KG1 (cell line): ENCODE results near the gene ZNF579.
"Not testable (repeated sequence)": the region's sequence is repeated elsewhere in the genome, so short reads cannot be mapped to it uniquely, and the experiment has no call there.

ENCODE experiments used
- DNase-seq: peaks from one replicate; lab custom pipeline; 2025; lab: John Stamatoyannopoulos, UW

Gene ZNF579

DNA sequence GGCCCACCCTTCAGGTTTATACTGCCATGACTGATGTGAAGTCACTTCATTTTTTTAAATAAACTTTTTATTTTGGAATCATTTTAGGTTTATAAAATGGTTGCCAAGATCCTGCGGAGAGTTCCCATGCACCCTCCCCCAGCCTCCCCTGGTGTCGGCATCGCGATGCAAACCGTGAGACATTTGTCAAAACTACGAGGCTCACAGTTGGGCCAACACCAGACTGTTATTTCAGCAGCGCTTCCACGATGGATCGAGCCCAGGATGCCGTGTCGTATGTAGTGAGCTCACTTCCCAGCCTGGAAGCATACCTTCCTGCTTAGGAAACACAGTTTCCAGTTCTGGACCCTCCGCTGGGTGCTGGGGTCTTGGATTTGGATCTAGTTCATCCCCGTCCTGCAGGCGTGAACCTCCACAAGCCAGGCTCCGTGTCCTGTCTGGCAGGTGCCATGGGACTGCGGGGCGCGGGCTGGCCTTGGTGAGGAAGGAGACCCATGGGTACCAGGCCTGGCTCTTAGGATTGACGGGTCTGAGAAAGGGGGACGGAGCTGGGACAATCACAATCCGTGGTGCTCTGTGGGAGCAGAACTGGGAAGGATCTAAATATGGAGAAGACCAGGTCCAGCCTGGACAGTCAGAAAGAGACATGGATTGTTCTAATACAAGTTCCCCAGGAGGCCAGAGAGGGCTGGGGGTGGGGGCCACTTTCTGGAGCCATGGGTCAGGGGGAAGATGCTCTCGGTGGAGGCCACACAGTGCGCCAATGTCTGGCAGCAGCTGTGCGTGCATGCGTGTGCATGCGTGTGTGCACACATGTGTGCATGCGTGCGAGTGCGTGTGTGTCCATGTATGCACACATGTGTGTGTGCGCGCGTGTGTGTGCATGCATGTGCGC, 41.3 kb downstream of the ZNF579 start:
- no peak for DNase-seq

DNA sequence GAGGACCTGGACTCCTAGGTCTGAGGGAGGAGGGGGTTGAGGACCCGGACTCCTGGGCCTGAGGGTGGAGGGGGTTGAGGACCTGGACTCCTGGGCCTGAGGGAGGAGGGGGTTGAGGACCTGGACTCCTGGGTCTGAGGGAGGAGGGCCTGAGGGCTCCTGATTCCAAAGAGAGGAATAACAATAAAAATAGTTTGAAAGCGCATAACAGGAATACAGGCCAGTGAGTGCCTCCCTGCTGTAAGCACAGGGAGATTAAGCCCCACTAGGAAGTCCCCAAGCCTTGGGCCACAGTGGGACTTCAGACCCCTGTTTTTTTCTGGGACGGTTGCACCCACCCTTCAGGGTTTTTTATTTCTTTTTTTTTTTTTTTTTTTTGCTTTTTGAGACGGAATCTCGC, 42.5 kb downstream of the ZNF579 start:
- DNase-seq = no peak

DNA sequence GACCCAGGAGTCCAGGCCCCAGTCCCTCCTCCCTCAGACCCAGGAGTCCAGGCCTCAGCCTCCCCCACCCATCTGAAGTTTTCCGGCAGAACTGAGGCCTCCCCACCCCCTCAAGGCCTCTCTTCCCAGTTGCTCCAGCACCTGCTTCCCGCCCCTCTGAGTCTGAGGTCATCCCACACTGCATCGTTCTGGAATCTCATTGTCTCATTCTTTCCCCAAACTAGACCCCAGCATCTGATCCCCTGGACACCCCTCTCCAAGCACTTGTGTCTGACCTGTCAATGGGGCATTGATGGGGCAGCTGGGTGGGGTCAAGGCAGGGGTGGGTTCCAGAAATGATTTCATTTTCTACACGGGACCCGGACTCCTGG, 42.9 kb downstream of the ZNF579 start:
- DNase-seq = no peak

- DNase-seq = no peak
Measured at GRCh38 chr19:55536951-55537740, 43.5 kb downstream of the ZNF579 start, which contains the start of gene SBK2. TSS of gene SBK2 (minus strand) at chr19:55537133. CDS start at chr19:55536294, 839 bp downstream.

DNA sequence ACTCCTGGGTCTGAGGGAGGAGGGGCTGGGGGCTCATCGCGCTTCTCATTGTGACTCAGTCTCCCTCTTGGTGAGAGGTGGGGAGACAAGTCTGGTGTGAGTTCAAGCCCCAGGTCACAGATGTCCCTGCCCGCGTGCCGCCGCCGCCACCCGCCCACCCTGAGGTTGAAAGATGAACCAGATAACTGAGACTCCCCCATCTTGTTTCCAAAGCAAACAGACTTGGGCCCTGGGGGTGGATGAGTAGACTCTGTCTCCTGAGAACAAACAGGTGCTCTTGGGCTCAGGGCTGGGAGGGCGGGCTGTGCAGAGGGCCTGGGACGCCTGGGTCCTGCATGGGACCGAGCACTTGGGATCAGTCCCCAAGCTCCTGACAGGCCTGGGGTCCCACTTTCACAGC, 44.3 kb downstream of the ZNF579 start:
- no peak for DNase-seq

DNA sequence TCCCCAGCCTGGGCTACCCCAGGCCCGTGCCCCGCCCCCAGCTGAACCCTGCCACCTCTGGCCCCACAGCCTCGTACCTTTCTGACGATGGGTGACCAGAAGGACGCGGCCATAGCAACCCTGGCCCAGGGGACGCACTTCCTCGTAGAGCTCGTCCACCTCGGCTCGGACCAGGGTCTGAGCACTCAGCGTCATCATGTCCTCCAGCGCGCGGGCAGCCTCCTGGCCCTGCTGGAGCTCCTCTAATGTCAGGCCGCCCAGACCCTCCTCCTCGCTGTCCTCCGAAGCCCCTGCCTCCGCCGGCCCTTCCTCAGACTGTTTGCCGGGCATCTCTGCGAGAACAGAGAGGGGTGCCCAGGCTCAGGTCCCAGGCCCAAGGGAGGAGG, 44.7 kb downstream of the ZNF579 start:
- DNase-seq = no peak

- DNase-seq = no peak
Measured at GRCh38 chr19:55535173-55535964, 45.3 kb downstream of the ZNF579 start.

DNA sequence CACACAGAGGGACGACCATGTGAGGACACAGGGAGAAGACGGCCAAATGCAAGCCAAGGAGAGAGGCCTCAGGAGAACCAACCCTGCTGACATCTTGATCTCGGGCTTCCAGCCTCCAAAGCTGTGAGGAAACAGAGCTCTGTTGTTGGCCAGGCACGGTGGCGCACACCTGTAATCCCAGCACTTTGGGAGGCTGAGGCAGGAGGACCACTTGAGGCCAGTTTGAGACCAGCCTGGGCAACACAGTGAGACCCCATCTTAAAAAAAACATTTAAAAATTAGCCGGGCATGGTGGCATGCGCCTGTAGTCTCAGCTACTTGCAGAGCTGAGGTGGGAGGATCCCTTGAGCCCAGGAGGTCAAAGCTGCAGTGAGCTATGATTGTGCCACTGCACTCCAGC, 46.4 kb downstream of the ZNF579 start:
- DNase-seq = not testable (repeated sequence)

DNA sequence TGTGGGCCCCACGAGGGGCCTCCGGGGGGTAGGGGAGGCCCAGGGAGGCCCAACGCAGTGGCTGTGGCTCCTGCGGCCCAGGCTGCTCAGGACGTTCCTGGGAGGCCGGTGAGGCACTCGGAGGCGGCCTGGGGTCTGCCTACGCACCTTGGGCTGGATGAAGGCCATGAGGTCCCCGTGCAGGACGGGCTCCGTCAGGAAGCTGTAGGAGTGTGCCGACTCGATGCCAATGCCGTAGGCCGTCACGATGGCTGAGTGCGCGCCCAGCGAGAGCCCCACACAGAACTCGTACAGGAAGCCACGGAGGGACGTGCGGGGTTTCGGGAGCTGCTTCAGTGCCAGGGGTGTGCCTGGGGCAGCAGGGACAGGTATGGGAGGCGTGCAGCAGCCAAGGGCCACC, 49.7 kb downstream of the ZNF579 start:
- no peak for DNase-seq

GRCh38 chr19:55529636-55530234, 50.9 kb downstream of the ZNF579 start:
- no peak for DNase-seq

DNA sequence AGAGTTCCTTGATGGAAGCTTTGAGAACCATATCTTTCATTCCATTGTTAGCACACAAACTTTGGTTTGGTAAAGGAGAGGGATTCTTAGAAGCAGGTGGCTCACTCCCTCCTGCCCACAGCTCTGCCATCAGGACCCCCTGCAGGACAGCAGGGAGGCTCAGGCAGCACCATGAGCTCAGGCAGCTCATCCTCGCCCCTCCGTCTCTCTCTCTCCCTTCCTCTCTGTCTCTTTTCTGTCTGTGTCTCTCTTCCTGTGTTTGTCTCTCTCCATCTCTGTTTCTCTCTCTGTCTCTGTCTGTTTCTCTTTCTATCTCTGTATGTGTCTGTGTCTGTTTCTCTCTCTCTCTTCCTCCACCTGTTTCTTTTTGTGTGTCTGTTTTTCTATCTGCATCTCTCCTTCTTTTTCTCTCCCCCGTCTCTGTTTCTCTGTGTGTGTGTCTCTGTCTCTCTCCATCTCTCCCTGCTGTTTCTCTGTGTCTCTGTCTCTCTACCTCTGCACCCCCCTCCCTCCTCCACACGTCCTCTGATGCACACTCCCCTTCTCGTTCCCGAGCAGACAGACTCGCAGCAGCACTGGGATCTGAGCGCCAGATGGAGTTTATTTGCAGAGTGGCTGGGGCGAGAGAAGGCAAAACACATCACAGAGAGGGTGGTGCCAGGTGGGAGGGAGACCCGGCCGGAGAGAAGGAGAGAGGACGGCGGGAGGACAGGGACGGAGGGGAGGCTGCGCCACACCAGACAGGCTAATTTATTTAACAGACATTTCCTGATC, 52.4 kb downstream of the ZNF579 start:
- no peak for DNase-seq

GRCh38 chr19:55527197-55528029, 53.2 kb downstream of the ZNF579 start:
- no peak for DNase-seq
